NK-92 treated with Interleukin-12 subunit alpha and Interleukin-12 subunit beta, amount 100 ng/mL, for 24 hours (cell line): ENCODE data around the gene HELQ.

Experiments
- DNase-seq: peaks from one replicate; lab custom pipeline; 2025; lab: John Stamatoyannopoulos, UW

The HELQ gene

DNA sequence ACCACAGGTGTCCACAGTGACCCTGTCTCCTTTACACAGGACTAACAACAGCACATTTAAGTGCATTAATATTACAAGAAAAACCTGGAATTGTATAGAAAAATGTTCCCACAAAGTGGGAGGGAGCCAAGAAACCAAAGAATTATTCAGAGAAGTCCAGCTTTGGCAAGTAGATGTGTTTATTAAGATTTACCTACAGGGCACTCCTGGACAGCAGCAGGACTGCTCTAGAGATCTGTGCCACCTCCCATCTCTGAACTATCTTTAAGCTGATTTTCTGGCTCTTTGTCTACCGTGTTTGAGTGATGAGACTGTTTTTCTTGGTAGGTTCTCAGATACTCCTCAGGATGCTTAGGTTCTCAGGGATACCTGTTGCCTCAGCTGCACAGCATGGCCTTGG, 82.7 kb downstream of the HELQ start:
- no peak for DNase-seq

DNA sequence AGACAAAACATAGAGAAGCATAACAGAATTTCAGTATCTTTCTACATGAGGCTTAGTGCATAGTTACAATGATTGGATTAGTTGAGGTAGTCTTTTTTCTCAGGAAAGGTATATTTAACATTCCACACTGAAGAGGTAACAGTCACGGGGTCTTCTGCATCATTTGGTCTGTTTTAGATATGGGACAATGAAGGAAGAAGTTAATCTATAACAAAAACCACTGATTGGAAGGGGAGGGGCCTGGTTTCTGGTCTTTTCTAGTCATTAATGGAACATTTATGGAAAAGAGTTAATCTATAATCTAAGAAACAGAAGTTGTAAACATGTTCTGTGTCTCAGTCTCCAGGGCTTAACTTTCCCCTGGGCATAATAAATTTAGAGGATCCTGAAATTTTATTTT, 83.7 kb downstream of the HELQ start:
- no peak for DNase-seq

DNA sequence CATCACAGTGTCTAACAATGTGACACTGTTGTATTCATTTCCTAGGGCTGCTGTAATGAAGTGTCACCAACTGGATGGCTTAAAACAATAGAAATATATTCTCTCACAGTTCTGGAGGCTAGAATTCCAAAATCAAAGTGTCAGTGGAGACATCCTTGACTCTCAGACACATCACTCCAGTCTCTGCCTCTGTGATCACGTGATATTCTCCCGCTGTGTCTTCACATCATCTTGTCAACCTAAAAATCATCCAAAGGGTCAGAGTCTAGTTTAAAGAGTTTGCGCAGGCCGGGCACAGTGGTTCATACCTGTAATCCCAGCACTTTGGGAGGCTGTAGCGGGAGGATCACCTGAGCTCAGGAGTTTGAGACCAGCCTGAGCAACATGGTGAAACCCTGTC, 84.4 kb downstream of the HELQ start:
- no peak for DNase-seq

DNA sequence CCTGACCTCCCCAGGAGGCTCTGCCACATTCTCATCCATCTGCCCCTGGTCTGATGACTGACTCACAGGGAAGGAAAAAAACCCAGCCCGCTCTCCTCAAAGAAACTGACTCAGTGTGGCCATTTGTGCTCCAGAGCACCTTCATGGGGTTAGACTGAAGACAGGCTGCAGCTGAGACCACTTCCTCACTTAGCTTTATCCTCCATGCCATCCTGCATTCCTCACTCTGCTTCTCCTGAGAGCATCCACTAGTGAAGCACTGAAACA, 85.0 kb downstream of the HELQ start:
- DNase-seq, result no peak

DNA sequence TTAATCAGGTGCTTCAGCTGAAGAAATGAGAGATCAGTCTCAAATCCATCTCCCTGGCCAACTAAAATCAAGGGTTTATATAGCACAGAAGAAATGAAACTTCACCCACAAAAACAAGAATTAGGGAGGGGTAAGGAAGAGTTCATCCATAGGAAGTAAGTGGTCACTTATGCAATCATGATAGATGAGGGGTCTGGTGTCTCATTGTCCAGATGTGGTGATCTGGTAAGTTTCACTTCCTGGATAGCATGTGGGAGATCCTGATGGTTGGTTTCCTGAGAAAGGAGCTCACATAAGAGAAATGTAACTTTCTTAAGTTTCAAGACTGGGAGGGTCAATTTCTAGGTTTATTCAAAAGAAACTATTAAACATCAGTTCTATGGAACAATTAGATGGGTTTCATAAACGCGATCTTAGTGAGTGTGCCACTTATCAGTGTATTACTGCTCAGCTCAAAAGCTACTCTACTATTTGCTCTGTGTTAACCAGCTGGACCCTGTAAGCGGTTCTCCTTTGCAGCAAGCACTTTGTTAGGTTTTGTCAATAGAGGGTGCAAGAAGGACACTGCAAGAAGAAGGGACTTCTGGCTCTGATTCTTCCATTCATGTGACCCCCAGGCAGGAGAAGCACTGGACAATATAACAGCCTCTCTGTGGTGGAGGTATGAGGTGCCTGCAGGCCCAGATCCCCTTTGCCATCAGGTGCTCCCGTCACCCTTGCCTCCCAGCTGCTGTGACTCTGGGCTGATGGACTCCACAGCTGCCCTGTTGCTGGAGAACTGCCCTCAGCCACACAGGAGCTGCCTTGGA, 85.6 kb downstream of the HELQ start:
- no peak for DNase-seq

DNA sequence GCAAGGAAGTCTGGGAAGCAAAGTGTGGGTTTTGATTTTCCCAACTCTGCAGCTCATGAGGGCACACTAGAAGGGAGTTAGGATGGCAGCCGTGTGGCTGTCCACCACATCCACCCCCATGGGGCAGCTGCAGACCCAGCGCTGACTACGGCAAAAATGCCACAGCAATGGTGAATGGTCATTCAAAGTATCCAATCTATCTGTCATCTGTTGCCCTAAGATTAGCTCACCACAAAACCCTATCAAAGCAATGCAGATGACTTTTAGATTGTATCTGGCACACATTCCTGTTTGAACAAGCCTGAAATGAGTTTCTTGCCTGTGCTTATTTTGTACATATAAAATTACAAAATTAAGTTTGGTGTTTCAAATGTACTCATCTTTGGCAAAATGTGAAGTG, 91.3 kb downstream of the HELQ start:
- no peak for DNase-seq

DNA sequence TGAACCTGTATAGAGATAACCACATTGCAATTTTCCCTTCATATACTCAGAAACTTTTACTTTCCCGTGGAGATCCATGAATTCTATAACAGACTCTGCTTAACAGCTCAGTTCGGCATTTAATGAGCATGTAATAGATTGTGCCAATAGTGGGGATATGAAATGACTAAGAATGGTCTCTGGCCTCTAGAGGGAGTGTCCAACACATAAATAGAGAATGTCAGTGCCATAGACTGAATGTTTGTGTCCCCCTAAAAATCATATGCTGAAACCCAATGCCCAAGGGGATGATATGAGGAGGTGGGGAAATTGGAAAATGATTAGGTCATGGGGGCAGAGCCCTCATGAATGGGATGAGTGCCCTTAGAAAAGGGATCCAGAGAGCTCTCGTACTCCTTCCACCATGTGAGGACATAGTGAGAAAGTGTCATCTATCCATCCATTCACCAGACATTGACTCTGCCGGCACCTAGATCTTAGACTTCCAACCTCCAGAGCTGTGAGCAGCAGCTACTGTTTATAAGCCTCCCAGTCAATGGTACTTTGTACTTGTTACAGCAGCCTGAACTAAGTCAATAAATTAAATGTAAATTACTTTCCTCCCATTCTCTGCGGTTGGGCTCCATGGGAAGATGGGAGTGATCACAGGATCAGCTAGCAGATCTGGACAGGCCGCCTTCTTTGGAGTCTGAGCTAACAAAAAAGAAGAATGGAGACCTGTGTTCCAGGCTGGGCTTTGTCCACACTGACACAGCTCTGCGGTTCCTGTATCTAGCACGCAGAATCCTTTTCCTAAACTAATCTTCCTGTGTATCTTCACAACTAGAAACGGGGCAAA, 92.9 kb downstream of the HELQ start:
- DNase-seq, result no peak

DNA sequence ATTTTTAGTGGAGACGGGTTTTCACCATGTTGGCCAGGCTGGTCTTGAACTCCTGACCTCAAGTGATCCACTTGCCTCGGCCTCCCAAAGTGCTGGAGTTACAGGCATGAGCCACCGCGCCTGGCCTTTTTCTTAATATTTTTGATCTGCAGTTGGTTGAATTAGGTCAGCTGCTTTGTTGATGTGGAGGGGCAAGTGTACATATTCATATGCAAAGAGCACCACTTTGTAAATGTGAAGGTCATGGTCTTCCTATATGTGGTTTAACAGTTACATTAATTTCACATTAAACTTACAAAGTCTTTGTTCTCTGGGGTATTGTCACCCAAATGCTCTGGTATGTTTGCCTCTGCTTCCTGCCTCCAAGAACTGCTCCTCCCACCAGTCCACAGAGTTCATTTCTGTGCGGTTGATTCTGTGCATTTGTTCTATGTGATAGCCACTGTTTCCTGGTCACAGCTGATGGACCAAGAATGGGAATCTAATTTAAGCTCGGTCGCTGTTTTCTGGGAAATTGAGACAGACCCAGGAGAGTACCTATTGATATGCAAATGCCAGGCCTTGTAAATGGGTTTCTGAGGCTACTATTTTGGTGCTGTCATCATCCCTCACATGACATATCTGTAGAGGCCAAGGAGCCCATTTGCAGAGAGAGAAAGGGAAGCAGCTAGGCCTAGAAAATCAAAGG, 94.1 kb downstream of the HELQ start:
- DNase-seq, result no peak

DNA sequence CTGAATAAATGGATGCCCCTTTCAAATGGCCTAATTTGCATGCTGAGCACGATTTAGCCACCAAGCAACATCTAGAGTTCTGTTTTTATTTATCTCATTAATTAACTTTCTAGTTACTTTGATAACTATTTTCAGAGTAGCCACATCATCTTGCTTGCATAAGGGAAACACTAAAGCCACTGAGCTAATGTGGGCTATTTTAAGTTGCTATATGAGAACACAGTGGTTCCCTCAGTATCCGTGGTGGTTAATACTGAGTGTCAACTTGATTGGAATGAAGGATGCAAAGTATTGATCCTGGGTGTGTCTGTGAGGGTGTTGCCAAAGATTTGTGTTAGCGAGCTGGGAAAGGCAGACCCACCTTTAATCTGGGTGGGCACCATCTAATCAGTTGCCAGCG, 95.6 kb downstream of the HELQ start:
- DNase-seq, result no peak

DNA sequence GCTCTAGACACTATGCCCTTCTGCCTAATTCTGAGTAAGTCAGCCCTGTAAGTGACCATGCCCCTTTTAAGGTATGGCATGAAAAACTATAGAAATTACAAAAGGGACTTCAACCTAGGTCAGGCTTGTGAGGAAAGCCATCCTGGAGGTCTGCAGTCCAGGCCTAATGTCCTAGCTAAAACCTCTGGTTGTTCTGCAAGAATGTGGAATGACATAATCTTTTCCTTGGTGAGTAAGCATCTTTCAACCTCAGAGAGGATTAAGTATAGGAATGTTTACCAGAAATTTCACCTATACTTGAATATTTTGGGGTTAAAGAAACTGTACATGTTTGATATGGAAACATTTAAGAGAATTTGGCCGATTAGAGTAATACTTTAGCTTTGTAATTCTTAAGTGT, 97.2 kb downstream of the HELQ start:
- no peak for DNase-seq
